Right hindlimb (tissue), 1 donor: Measurements from ENCODE around the gene PYGM.

Experiments
- DNase-seq: peaks from one replicate; pipeline ENCODE4 v3.0.0-alpha.2; 2018

PYGM gene

DNA sequence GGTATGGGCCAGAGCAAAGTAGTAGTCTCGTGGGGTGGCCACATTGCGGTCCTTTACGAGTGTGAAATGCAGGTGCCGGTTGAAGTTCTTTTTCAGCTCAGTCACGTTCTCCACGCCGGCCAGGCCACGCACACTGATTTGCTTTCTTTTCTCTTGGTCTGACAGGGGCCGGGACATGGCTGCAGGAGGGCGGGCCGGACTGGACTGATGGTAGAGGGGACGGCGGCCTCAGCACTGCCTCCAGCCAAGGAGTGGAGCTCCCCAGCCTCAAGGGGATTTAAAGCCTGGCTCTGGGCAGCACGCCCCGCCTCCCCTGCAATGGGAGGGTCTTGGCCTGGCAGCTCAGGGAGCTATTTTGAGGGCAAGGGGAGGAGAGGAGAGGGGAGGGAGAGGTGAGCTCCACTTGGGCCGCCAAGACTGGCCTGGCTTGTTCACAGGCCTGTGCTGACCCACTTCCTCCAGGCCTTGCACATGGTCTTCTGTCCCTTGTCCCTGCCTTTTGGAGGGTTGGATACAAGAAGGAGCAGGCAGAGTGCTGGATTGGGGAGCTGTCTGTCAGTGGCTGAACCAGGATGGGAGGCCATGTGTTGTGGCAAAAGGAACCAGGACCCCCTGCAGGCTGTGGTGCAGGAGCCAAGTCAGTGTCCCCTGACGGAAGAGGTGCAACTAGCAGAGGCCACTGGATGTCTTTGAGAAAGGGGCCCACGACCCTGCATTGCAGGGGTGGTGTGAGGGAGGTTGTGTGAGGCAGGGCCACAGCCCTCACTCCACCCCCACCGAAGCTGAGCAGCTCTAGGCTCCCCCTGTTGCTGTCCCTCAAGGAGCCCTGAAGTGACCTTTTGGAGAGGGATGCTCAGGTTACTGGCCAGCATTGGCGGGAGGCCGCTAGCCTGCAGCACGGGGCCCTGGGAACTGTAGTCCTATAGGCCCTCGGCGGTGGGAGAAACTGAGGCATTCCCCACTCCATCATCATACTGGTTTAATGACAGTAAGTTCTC lies at the start of gene PYGM:
Gene PYGM, minus strand, starts transcription at position 253 of the 998 bp plus-strand sequence. Its CDS starts 76 bp downstream, at position 177.
- DNase-seq = peak; percentile 94

DNA sequence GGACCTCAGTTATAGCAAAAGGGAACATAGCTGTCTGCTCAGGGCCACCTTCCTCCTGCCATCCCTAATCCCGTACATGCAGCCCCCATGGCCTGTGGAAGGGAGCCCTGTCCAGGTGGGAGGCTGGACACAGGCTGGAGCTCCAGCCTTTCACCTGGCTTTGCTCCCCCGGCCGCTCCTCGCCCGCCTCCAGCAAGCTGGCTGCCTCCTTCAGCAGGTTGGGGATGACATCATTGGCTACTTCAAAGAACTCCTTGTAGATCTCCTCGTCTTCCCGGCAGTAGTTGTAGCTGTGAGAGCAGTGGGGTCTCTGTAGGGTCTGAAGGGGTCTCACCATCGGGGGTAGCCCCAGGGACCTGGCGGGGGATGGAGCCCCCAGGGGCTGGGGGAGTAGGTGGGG lies 45.7 kb upstream of the PYGM start:
- no peak for DNase-seq

DNA sequence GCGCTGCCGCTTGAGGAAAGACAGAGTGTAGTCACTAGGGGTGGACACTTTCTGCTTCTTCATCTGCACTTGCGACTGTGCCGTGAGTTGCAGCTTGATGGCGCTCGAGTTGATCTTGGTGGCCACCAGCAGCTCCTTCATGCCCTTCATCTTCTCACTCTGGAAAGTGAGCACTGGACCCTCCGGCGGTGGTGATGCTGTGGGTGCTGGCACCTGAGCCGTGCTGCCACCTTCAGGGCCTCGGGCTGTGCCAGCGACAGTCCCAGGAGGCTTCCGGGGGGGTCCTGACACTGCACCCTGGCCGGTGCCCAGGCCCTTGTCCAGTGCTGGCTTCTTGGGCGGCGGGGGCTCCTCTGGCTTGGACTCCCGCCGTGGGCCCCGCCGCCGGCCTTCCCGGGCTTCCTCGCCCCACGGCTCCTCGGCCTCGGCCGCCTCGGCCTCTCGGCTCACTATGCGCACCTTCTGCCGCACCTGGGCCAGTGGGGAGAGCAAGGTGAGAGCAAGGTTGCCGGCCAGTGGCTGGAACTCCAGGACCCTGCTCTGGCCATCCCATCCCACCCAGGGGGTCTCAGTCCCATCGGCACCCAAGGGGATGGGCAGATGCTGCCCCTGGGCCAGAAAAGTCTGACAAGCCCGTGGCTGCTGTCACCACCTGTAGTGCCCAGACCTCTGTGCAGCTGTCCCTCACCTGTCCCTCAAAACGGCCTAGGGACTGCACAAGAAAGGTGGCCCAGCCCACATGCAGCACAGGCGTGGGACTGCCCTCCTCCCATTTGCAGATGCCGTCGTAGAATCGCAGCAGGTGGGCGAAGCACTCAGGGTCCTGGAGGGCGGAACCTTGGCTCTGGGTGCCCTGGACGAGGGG lies 44.8 kb upstream of the PYGM start:
- no peak for DNase-seq

DNA sequence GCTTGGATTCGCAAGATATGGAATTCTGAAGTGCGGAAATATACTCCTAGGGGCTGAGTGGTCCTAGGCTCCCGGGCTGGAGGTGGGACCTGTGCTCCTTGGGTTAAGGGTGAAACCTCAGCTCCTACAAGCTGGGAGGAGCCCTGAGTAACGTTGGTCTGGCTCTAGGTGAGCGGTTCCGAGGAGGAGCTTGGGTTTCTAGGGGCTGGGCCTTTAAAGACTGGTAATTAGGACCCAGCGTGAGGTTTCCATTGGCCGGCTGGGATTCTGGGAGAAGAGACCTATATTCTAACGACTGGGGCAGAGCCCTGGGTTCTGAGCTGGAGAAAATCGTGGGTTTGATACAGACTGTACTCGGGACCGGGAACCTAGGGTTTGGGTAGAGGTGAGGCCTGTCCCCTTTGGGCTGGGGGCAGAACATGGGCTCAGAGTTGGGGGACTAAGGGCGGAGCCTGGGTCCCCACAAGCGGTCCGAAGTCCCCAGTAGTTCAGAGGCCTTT lies 44.1 kb upstream of the PYGM start:
- no peak for DNase-seq

DNA sequence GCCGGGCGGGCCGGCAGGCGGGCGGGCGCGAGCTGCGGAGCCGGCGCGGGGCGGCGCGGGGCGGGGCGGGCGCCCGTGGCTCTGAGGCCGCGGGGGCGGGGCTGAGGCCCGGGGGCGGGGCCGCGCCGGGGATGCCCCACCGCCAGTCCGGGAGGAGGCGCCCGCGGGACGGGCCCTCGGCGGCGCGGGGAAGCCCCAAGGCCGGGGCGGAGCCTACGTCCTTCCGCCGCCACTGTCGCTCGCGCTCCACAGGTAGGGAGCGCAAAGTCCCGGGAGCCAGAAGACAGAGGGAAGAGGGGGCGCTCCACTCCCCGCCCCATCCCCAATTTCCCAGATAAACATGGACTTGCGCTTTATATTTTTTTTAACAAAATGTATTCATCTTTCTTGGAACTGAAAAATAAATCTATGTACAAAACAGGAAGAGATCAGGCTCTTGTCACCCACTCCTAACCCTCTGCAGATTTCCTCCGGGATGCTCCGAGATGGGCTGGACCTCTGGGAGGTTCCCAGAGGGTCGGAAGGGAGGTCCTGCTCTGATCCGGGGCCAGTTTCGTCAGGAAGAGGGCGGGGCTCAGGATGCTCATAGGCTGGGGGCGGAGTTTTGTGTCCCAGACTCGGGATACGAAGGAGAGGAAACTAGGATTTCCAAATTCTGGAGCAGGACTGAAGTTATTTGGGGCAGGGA lies 43.5 kb upstream of the PYGM start, which contains the start of gene MAP4K2:
Gene MAP4K2, minus strand, starts transcription at position 57 of the 688 bp plus-strand sequence. CDS start 65 bp downstream, outside the sequence.
- peak; percentile 91 for DNase-seq

DNA sequence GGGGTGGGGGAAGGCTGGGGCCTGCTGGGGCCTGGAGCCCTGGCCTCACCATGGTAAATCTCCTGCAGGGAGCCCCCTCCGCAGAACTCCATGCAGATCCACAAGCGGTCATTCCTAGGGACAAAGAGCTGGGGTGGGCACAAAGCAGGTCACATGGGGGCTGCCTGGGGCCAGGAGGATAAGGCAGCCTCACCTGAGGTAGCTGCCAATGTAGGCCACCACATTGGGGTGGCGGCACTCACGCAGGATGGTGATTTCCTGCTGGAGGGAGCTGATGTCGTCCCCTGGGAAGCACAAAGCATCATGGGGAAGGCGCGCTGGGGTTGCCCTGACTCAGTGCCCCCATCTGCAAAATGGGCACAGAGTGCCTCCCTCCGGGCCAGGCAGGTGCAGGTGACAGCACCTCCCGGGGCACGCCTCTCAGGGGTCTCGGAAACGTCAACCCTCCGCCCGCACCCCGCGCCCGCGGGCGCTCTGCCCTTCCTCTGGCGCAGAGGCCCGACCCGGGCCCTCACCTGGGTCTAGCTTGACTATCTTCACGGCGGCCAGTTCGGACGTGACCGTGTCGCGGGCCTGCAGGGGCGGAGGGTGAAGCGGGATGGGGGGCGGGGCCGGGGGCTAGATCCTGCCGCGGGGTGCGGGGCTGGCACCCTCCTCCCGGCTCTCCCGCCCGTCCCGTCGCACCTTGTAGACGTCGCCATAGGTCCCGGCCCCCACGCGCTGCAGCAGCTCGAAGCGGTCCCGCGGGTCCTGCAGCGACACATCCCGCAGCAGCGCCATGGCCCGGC lies 42.8 kb upstream of the PYGM start:
- no peak for DNase-seq

DNA sequence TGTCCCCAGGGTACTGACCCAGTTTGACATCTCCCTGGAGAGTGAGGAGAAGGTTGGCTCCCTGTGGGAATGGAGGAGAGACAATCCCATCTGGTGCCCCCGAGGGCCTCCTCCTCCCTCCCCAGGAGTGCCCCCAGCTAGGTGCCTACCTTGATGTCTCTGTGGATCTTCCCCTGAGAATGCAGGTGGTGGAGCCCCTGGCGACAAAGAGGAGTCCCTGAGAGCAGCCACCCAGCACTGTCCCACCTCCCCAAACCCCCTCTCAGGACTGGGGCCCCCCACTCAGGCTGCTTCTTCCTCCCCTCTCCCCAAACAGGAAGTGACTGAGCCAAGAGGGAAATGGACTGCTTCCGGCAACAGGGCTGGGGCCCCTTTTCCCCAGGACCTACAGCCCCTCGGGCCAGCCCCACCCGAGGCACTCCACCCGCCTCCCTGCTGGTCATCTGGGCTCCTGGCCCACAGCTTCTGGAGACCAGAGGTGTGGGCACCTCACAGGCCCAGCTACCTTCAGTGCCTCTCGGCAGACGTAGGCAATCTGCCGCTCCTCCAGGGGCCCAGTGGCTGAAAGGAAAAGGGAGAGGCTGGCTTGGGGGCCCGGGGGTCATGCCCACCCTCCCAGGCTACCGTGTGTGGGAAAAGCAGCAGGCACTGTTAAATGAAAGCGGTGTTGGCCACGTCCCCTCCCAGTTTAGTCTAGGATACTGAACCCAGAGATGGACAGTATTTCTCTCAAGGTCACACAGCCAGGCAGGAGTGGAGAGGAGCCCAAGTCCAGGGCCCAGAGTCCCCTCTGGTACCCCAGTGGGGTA lies 42.0 kb upstream of the PYGM start:
- DNase-seq = no peak

DNA sequence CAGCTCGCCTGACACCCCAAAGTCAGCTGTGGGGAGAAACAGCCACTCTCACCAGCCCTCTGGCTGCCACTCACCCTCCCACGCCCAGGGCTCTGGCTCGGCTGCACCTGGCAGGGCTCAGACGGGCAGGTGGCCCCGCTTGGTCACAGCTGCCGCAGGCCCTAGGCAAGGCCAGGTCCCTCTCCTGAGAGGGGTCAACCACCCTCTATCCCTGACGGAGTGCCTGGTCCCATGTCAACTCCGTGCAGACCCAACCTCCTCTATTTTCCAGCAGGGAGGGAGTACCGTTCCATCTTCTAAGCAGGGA lies 41.3 kb upstream of the PYGM start:
- no peak for DNase-seq

DNA sequence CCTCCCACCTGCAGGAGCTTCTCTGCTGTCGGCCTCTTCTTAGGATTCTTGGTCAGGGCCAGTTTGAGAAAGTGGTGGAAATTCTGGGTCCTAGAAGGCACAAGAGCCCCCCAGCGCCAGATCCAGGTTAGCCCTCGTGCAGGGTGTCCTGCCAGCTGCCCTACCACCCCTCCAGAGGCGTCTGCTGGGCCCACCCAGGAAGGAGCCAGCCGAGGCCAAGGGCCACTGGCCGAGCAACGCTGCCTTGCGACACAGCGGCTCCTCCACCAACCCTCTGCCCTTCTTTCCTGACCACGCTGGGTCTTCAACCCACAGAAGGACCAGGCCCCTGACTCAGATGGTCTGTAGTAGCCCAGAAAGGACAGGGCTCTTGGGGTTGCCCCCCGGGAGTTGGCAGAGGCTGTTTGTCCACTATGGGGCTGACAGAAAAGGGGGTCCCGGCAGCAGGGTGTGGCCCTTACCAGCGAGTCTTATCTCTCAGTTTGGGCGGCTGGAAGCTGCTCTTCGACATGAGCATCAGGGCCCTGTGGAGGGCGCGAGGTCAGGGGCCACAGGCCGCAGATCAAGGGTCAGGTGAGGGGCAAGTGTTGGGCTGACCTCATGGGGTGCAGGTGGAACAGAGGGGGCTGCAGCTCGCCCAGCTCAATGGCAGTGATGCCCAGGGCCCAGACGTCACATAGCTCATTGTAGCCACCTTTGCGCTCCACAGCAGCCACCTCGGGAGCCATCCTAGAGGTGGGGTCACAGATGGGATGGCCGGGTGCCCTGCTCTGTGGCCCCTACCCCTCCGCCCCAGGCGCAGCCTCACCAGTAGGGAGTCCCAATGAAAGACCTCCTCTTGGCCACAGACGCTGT lies 40.8 kb upstream of the PYGM start:
- no peak for DNase-seq

DNA sequence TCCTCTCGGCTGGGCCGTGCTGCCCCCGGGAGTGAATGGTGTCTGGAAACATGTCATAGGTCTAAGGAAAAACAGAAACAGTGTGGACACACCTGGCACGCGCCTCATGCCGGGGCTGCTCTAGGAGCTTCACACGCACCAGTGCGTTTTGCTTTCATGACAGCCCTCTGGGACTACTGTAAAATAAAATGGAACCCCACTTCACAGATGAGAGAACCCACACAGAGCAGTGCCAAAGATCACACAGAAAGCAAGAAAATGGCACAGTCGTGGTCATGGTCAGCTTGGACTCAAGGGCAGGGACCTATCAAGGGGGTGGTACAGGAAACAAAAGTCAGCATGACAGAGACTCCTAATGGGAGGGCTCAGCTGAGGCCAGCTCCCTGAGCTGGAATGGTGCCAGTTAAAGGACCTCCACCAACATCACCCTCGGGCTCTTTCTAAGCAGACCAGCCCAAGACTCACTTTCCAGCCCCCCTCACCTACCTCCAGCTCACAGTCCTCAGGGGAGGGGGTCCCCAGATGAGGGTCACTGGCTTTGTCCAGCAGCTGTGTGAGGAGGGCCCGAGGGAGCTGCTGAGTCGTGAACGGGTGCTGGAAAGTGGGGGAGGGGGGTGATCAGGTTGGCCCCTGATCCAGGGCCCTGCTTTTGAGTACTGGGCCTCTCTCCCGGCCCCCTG lies 40.0 kb upstream of the PYGM start:
- no peak for DNase-seq

DNA sequence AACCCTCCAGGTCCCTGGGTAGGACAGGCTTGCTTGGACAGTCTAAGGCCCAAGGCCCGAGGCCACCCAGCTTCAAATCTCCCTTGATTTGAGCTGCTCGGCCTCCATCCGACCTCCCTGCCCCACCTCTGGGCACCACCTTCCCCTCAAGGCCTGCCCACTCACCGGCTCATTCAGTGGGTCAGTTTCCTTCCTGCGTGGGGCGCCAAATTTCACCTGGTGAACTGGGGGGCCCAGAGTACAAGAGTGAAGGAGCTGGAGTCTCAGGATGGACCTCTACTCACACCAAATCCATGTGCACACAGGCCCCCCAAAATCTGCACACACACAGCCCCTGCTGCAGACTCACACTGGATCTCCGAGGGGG lies 39.5 kb upstream of the PYGM start:
- DNase-seq = no peak

DNA sequence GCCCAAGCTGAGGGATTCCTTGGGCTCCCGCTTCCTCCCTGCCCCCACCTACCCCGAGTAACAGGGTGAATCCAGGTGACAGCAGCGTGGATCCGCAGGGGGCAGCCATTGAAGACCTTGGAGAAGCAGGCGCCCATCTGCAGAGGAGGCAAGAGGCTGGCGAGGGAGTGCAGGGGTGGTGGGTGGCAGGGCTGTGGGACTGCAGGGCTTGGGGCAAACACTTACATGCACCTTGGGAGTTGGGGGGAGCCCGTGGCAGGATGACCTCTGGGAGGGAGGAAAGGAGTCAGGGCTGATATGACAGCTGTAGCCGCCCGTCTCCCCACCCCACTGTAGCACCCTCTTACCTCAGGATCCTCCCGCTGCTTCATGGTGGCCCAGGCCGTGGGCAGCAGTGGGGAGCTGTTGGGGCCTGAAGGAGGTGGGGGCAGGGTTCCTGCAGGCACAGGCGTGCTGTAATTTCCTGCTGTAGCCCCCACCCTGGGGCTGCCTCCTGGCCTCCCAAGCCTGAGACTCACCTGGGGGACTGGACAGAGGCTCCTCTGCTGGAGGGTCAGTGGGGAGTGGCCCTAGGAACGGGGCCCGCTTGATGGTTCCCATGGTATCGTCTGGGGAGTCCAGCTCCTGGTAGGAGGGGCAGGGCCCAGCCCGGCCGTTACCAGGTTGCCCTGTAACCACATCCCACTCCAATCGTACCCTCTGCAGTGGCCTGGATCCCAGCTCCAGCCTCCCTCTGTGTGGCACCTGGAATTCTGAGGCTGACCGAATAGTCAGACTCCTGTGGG lies 37.2 kb upstream of the PYGM start:
- DNase-seq = no peak

DNA sequence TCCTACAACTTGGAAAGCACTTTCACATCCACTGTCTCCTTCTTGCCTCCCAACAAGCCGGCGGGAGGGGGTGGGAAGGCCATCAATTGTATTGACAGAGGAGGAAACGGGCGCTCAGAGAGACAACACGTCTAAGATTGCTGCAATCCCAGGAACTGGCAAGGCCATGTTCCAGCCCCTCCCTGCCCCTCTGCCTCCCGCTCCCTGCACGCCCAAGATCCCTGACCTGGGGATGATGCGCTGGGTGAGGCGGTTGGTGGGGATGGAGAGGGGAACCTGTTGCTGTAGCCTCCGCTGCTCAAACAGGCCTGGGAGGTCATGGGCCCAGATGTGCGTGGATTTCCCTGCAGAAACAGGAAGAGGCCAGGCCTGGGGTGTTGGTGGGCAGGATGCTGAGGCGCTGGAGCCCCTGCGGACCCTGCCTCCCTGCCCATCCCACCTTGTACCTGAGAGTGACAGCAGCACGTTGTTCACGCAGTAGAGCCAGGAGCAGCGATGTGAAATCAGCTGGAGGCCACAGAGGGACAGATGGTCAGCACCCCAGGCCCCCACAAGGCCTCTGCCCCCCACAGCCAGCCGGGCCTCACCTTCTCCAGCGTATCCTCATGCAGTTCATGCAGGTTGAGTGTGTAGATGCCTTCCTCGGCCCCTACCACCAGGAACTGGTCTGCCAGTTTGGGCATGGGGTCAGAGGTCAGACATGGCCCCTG lies 36.4 kb upstream of the PYGM start:
- no peak for DNase-seq

DNA sequence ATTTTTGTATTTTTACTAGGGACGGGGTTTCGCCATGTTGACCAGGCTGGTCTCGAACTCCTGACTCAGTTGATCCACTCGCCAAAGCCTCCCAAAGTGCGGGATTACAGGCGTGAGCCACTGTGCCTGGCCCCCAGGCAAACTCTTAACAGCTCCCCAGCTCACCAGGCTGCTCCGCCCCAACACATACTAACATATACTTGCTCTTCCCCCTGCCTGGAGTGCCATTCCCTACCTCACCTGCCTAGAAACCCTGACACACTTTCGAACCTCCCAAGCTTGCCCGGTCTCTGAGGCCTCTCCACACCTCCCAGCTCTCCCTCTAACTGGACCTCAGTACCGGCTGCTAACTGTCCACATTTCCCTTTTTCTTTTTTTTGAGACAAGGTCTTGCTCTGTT lies 34.8 kb upstream of the PYGM start:
- DNase-seq = no peak

DNA sequence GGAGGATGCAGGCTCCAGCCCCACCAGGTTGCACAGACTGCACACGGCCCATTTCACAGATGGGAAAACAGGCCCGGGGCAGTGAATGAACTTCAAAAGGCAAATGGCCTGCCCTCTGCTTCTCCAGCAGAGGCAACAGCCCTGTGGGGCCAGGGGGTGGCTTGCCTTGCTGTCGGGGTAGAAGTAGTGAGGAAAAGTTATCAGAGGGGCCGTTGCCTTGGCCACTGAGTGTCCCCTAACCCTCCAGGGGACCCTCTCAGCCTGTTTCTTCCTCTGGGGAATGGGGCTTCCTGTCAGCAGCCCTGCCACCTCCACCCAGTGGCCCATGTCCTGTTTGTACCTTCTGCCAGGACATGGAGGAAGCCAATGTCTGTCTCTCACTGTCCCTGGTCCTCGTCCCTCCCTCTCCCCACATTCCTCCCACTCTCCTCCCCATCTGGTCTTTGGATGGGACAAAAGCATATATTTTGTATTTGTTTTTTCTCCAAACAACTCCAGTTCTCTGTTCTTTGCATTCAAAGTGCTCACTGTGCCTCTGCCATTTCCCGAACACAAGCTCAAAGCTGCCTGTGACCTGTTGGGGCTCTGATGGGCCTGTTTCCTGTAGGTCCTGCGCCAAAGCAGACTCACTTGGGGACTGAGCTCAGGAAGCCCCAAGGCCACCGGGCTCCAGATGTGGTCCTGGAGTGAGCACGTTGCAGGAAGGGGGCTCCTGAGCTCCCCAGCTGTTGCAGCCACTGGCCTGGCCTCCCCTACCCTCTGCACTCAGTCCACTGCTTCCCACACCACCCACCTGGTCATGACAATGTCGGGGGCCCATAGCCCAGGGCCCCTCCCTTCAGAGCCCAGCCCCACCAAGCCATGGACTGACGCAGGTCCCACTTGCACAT lies 33.7 kb upstream of the PYGM start:
- DNase-seq = peak; percentile 78

DNA sequence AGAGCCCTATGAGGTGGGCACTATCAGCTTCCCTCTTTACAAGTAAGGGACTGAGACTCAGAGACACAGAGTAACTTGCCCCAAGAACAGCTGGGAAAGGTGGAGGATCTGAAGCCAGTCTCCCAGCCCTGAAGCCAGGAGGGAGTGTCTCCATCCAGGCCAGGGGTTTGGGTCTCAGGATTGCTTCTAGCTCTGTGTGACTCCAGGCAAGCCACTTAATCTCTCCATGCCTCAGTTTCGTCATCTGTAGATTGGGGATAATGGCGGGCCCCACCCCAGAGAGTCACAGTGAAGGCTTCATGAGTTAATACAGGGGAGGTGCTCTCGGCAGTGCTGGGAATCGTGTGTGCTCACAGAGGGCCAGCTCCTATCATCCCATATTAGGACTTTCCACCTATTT lies 32.7 kb upstream of the PYGM start:
- DNase-seq = no peak

DNA sequence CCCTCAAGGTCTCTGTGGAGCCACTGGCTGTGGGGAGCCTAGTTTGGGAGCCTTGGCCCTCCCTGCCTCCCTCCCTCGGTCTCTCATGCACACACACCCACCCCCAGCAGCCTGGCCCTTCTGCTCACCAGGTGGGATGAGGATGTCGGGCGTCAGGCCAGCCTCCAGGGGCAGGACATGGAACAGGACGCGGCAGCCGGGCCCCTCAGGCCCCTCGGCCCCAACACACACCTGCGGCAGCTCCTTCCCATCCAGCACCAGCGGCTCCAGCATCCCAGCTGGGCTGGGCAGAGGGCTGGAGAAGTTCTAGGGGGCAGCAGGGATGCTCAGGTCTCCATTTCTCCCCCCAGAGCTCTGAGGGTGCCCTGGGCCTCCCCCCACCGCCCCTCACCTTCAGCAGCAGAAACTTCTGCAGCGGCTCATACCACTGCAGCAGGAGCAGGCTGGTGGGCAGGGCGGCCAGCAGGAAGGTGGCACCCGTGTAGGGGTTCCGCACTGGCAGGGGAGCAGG lies 32.1 kb upstream of the PYGM start:
- no peak for DNase-seq
